A549 (cell line): ENCODE measurements around the gene CRYBA1. TPM values are rescaled to one million over a fixed set of nuclear protein-coding genes. Genes with fewer than 3 reads are reported as not detected.

ENCODE experiments used
- ATAC-seq, 2 experiments: fragments of 200-7000 bp in 1 of 2; fragments of >200 bp in 1 of 2; cut with Nextera tagmentation in 1 of 2; cut with Tn5 transposase in 1 of 2; 3 replicates each; pipeline versions ENCODE4 v1.8.0 to v1.9.1; 2018 to 2020; ENCODE audit warnings: mild to moderate bottlenecking in 1 of 2, moderate library complexity in 1 of 2
- CTCF ChIA-PET: fragments of 300-600 bp; sonication (Branson Sonifier 250); formaldehyde crosslinking; extraction: SDS; loops from one replicate; lab custom pipeline; 2021; ENCODE audit warnings: antibody characterized with exemption, inconsistent platforms; lab: Yijun Ruan, JAX
- POLR2A ChIA-PET: fragments of 350-600 bp; formaldehyde crosslinking; extraction: SDS; loops from one replicate; lab custom pipeline; 2021; ENCODE audit warnings: antibody characterized with exemption, inconsistent platforms; lab: Yijun Ruan, JAX
- DNase-seq, 2 experiments: peaks; one replicate each; pipeline versions ENCODE4 v3.0.0 to v3.0.0-alpha.2; 2011 to 2016; ENCODE audit warnings: low read depth in 1 of 2, low spot score in 1 of 2
- FAIRE-seq: peaks from 2 replicates; lab custom pipeline; 2011; peaks lifted over from hg19 to GRCh38; lab: Jason Lieb, UNC
- H3K27ac ChIP-seq, 2 experiments: fragments of >200 bp; sonication (Bioruptor Twin); formaldehyde crosslinking; 3 replicates each; pipeline ENCODE4 v1.5.1; 2016 to 2017
- H3K4me1 ChIP-seq: fragments of >200 bp; sonication (Bioruptor Twin); formaldehyde crosslinking; 3 replicates; pipeline ENCODE4 v1.6.1; 2016
- H3K4me2 ChIP-seq: fragments of >200 bp; sonication (Bioruptor Twin); formaldehyde crosslinking; 3 replicates; pipeline ENCODE4 v1.6.1; 2016
- H3K4me3 ChIP-seq: fragments of >200 bp; sonication (Bioruptor Twin); formaldehyde crosslinking; 3 replicates; pipeline ENCODE4 v1.5.1; 2016
- H3K9me3 ChIP-seq: fragments of >200 bp; sonication (Bioruptor Twin); formaldehyde crosslinking; 3 replicates; pipeline ENCODE4 v1.6.1; 2016
- BHLHE40 ChIP-seq: IDR thresholded peaks from 2 replicates; pipeline ENCODE4 v1.6.1; 2012; ENCODE audit warnings: low read depth, low read length, inconsistent platforms
- CBX8 ChIP-seq: fragments of 200-600 bp; sonication (generic); IDR thresholded peaks from 2 replicates; pipeline ENCODE4 v1.6.1; 2016
- CHD4 ChIP-seq: fragments of 200-600 bp; sonication (generic); IDR thresholded peaks from 2 replicates; pipeline ENCODE4 v1.6.1; 2016; ENCODE audit warnings: antibody characterized with exemption, mild to moderate bottlenecking, borderline replicate concordance
- EHF ChIP-seq: fragments of 250-450 bp; sonication (Bioruptor Pico); IDR thresholded peaks from 2 replicates; pipeline ENCODE4 v1.5.0; 2020; ENCODE audit warnings: mild to moderate bottlenecking
- EHMT2 ChIP-seq: fragments of 200-600 bp; sonication (generic); IDR thresholded peaks from 2 replicates; pipeline ENCODE4 v1.6.1; 2016; ENCODE audit warnings: antibody characterized with exemption, low read depth, mild to moderate bottlenecking, moderate library complexity
- EP300 ChIP-seq, 2 experiments: fragments of >200 bp; sonication (Bioruptor Twin); formaldehyde crosslinking; IDR thresholded peaks; 2 replicates in 1 of 2; 3 replicates in 1 of 2; pipeline ENCODE4 v1.6.1; 2016 to 2017
- FOSL2 ChIP-seq, 2 experiments: fragments of 450-650 bp in 1 of 2; fragments of >200 bp in 1 of 2; sonication (Bioruptor Twin) in 1 of 2; formaldehyde crosslinking; IDR thresholded peaks; 2 replicates each; pipeline versions ENCODE4 v1.5.0 to v1.6.1; 2016 to 2020; ENCODE audit warnings: mild to moderate bottlenecking in 1 of 2, moderate library complexity in 1 of 2
- FOXS1 ChIP-seq: fragments of 250-450 bp; sonication (Bioruptor Pico); IDR thresholded peaks from 2 replicates; pipeline ENCODE4 v1.5.0; 2020; ENCODE audit warnings: mild to moderate bottlenecking, moderate library complexity
- HDAC2 ChIP-seq: fragments of 200-600 bp; sonication (generic); IDR thresholded peaks from 2 replicates; pipeline ENCODE4 v1.6.1; 2016
- HEYL ChIP-seq: fragments of 250-450 bp; sonication (Bioruptor Pico); IDR thresholded peaks from 2 replicates; pipeline ENCODE4 v1.8.0; 2021; ENCODE audit warnings: mild to moderate bottlenecking, moderate library complexity
- HOXA7 ChIP-seq: fragments of 250-450 bp; sonication (Bioruptor Pico); IDR thresholded peaks from 2 replicates; pipeline ENCODE4 v1.5.0; 2020; ENCODE audit warnings: mild to moderate bottlenecking, moderate library complexity
- HOXB13 ChIP-seq: fragments of 250-450 bp; sonication (Bioruptor Pico); IDR thresholded peaks from 2 replicates; pipeline ENCODE4 v1.5.0; 2020; ENCODE audit warnings: low read depth, mild to moderate bottlenecking, moderate library complexity
- KDM1A ChIP-seq: fragments of 200-600 bp; sonication (generic); IDR thresholded peaks from 2 replicates; pipeline ENCODE4 v1.6.1; 2016; ENCODE audit warnings: low read depth, mild to moderate bottlenecking
- KDM5A ChIP-seq: fragments of 200-600 bp; sonication (generic); IDR thresholded peaks from 2 replicates; pipeline ENCODE4 v1.6.1; 2016; ENCODE audit warnings: antibody characterized with exemption, mild to moderate bottlenecking
- MAFK ChIP-seq: fragments of 450-650 bp; IDR thresholded peaks from 2 replicates; pipeline ENCODE4 v1.6.1; 2014; ENCODE audit not compliant: partially characterized antibody
- MAZ ChIP-seq: fragments of 150-350 bp; IDR thresholded peaks from 2 replicates; pipeline ENCODE4 v1.6.1; 2014; ENCODE audit warnings: antibody characterized with exemption, low read depth, low read length, borderline replicate concordance
- MYC ChIP-seq: IDR thresholded peaks from 2 replicates; pipeline ENCODE4 v1.6.1; 2012; ENCODE audit warnings: mild to moderate bottlenecking, inconsistent platforms, low read length, improper control_type of control experiment, borderline replicate concordance
- NPAS2 ChIP-seq: fragments of 250-450 bp; sonication (Bioruptor Pico); IDR thresholded peaks from 2 replicates; pipeline ENCODE4 v1.8.0; 2022; ENCODE audit warnings: mild to moderate bottlenecking, moderate library complexity, borderline replicate concordance
- NR3C1 ChIP-seq: fragments of >200 bp; sonication (Bioruptor Twin); formaldehyde crosslinking; IDR thresholded peaks from 3 replicates; pipeline ENCODE4 v1.6.1; 2017
- PHF8 ChIP-seq: fragments of 200-600 bp; sonication (generic); IDR thresholded peaks from 2 replicates; pipeline ENCODE4 v1.6.1; 2016; ENCODE audit warnings: low read depth, mild to moderate bottlenecking, antibody characterized with exemption, moderate library complexity, borderline replicate concordance
- POLR2A ChIP-seq: IDR thresholded peaks from 2 replicates; pipeline ENCODE4 v1.6.1; 2012; ENCODE audit warnings: mild to moderate bottlenecking, low read length
- POLR2AphosphoS2 ChIP-seq: conservative IDR thresholded peaks from 2 replicates; pipeline ENCODE4 v1.6.1; 2012; ENCODE audit warnings: low read length, improper control_type of control experiment, inconsistent platforms
- RAD21 ChIP-seq, 2 experiments: fragments of >200 bp in 1 of 2; sonication (Bioruptor Twin) in 1 of 2; formaldehyde crosslinking in 1 of 2; IDR thresholded peaks in 1 of 2; conservative IDR thresholded peaks in 1 of 2; 2 replicates in 1 of 2; 3 replicates in 1 of 2; pipeline ENCODE4 v1.6.1; 2012 to 2018; ENCODE audit warnings: inconsistent platforms in 1 of 2
- RCOR1 ChIP-seq: fragments of 150-350 bp; IDR thresholded peaks from 2 replicates; pipeline ENCODE4 v1.6.1; 2014; ENCODE audit warnings: antibody characterized with exemption, low read length, low read depth
- SMC3 ChIP-seq: fragments of >200 bp; sonication (Bioruptor Twin); formaldehyde crosslinking; IDR thresholded peaks from 3 replicates; pipeline ENCODE4 v1.6.1; 2018; ENCODE audit warnings: inconsistent platforms
- SREBF2 ChIP-seq: fragments of 450-650 bp; IDR thresholded peaks from 2 replicates; pipeline ENCODE4 v1.6.1; 2014; ENCODE audit warnings: mild to moderate bottlenecking, moderate library complexity
- TP53 ChIP-seq: fragments of 250-450 bp; sonication (Bioruptor Pico); IDR thresholded peaks from 2 replicates; pipeline ENCODE4 v1.5.0; 2021; ENCODE audit warnings: mild to moderate bottlenecking, moderate library complexity
- ZC3H11A ChIP-seq: fragments of 450-650 bp; IDR thresholded peaks from 2 replicates; pipeline ENCODE4 v1.6.1; 2014; ENCODE audit warnings: antibody characterized with exemption, mild to moderate bottlenecking
- ZFP36 ChIP-seq: fragments of 450-650 bp; IDR thresholded peaks from 2 replicates; pipeline ENCODE4 v1.6.1; 2014; ENCODE audit warnings: borderline replicate concordance; ENCODE audit not compliant: partially characterized antibody
- ZSCAN20 ChIP-seq: fragments of 250-450 bp; sonication (Bioruptor Pico); IDR thresholded peaks from 2 replicates; pipeline ENCODE4 v1.8.0; 2022; ENCODE audit warnings: mild to moderate bottlenecking, moderate library complexity
- WGBS: methylation state at CpG from one replicate; pipeline ENCODE4 v1.1.6; 2017; ENCODE audit errors: missing lambda C conversion rate; 5-methylcytosine and 5-hydroxymethylcytosine counted together
- polyA plus RNA-seq, 4 experiments: library from polyadenylated mRNA; depleted of rRNA in 3 of 4; stranded (reverse); fragments of >200 nt; fragmentation: RNase III in 1 of 4; extraction: RNeasy Plus Mini Kit Qiagen cat#74134 plus additional on column Dnase treatment in 1 of 4; gene quantifications; 2 replicates in 3 of 4; 3 replicates in 1 of 4; pipeline ENCODE4 v1.2.3, GENCODE V29; 2011 to 2017
- TF ChIP-seq, protein P1 (sequence below): fragments of >200 bp; sonication (Bioruptor Twin); formaldehyde crosslinking; IDR thresholded peaks from 3 replicates; pipeline ENCODE4 v1.5.1; 2016
- TF ChIP-seq, protein P2 (sequence below): fragments of 250-450 bp; sonication (Bioruptor Pico); IDR thresholded peaks from 2 replicates; pipeline ENCODE4 v1.5.0; 2021; ENCODE audit warnings: mild to moderate bottlenecking, moderate library complexity, borderline replicate concordance
- TF ChIP-seq, protein P3 (sequence below): fragments of 250-450 bp; sonication (Bioruptor Pico); IDR thresholded peaks from 2 replicates; pipeline ENCODE4 v1.5.0; 2020; ENCODE audit warnings: low read depth, mild to moderate bottlenecking, moderate library complexity
- TF ChIP-seq, protein P4 (sequence below): fragments of >200 bp; sonication (Bioruptor Twin); formaldehyde crosslinking; IDR thresholded peaks from 3 replicates; pipeline ENCODE4 v1.6.1; 2016

The CRYBA1 gene
- polyA plus RNA-seq, 2 of the 4 experiments (the other 2 are of a cell fraction) = 0.10 to 0.12 TPM

DNA sequence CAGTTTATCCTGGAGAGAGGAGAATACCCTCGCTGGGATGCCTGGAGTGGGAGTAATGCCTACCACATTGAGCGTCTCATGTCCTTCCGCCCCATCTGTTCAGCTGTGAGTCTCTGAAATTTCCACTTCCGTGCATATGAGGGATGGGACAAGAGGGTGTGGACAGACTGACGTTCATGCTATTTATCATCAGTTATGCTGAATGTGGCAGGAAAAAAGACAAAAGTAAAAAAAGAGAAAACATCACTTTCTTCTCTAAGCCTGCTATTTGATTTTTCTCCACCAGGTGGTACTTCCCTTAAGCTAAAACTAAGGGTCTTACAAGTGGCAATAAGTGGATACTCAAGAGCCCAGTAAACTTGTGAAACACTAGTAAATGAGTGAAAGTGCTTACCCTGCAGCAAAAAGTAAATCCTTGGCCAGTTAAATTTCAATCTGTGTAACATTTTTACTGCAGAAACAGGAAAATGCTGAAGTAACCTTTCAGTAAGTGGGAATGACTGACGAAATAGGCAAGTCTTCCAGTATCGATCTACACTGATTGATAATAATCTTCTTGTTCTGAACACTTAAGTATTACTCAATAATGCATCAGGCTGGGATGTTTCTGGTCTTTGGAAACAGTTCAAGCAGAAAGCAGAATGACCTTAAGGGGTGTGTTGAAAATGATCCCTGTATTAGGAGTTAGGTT is 5.6 kb downstream of the CRYBA1 start:
- H3K4me1 ChIP-seq = peaks cover 33% of the 10 kb centered on the region
- H3K4me3 ChIP-seq = no peak overlapping the region
- DNase-seq (peak; percentile 59 to 63), FAIRE-seq (peak; percentile 73), ATAC-seq (peak; percentile 58 to 60; a peak in 5 of 6 replicates)
- ChIA-PET CTCF (interaction anchor here (0.6 to 5.2 kb wide), 20 partner anchors 9 to 292 kb away, joined by 3 to 76 read pairs (median 4); partner anchors contain the start of gene MYO18A), POLR2A (interaction anchor here (0.6 to 0.9 kb wide), 3 partner anchors 9 to 42 kb away, joined by 3 to 4 read pairs (median 3); partner anchors contain the start of gene NUFIP2)
- H3K4me2 ChIP-seq = no peak overlapping the region
- H3K9me3 ChIP-seq = no peaks in the 10 kb centered on the region
- TF ChIP-seq ZFP36 (no peak), ZSCAN20 (no peak), HDAC2 (no peak), EHMT2 (no peak), SREBF2 (no peak), RCOR1 (no peak), HOXA7 (CRISPR knock-in tag) (peak; percentile 33; the same call in 1 of the 2 replicates), KDM1A (no peak), EP300 (IDR thresholded peaks at IDR 0.05) (no peak), CHD4 (no peak), EHF (CRISPR knock-in tag) (no peak), PHF8 (no peak), MAFK (peak; percentile 18), CBX8 (no peak), HEYL (CRISPR knock-in tag) (no peak), POLR2A (no peak), BHLHE40 (no peak), ZC3H11A (no peak), FOSL2 (IDR thresholded peaks at IDR 0.05) (no peak), FOSL2 (CRISPR knock-in tag; IDR thresholded peaks at IDR 0.05) (no peak), SMC3 (peak; percentile 31; the same call in 2 of the 3 replicates), MAZ (no peak), FOXS1 (CRISPR knock-in tag) (no peak), NR3C1 (no peak), KDM5A (no peak), RAD21 (conservative IDR thresholded peaks at IDR 0.05 in 1 of 2, IDR thresholded peaks at IDR 0.05 in 1 of 2) (peak; percentile 15 to 46; a peak in 2 of 5 replicates), TP53 (no peak), HOXB13 (CRISPR knock-in tag) (no peak), POLR2AphosphoS2 (no peak), NPAS2 (CRISPR knock-in tag) (no peak), MYC (0 out of 2 replicates have a peak, but pooled peaks have one; percentile 22)
- TF ChIP-seq, protein P1, sequence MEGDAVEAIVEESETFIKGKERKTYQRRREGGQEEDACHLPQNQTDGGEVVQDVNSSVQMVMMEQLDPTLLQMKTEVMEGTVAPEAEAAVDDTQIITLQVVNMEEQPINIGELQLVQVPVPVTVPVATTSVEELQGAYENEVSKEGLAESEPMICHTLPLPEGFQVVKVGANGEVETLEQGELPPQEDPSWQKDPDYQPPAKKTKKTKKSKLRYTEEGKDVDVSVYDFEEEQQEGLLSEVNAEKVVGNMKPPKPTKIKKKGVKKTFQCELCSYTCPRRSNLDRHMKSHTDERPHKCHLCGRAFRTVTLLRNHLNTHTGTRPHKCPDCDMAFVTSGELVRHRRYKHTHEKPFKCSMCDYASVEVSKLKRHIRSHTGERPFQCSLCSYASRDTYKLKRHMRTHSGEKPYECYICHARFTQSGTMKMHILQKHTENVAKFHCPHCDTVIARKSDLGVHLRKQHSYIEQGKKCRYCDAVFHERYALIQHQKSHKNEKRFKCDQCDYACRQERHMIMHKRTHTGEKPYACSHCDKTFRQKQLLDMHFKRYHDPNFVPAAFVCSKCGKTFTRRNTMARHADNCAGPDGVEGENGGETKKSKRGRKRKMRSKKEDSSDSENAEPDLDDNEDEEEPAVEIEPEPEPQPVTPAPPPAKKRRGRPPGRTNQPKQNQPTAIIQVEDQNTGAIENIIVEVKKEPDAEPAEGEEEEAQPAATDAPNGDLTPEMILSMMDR = peak; percentile 49
- TF ChIP-seq, protein P2, sequence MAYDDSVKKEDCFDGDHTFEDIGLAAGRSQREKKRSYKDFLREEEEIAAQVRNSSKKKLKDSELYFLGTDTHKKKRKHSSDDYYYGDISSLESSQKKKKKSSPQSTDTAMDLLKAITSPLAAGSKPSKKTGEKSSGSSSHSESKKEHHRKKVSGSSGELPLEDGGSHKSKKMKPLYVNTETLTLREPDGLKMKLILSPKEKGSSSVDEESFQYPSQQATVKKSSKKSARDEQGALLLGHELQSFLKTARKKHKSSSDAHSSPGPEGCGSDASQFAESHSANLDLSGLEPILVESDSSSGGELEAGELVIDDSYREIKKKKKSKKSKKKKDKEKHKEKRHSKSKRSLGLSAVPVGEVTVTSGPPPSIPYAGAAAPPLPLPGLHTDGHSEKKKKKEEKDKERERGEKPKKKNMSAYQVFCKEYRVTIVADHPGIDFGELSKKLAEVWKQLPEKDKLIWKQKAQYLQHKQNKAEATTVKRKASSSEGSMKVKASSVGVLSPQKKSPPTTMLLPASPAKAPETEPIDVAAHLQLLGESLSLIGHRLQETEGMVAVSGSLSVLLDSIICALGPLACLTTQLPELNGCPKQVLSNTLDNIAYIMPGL (CRISPR knock-in tag) = no peak
- TF ChIP-seq, protein P3, sequence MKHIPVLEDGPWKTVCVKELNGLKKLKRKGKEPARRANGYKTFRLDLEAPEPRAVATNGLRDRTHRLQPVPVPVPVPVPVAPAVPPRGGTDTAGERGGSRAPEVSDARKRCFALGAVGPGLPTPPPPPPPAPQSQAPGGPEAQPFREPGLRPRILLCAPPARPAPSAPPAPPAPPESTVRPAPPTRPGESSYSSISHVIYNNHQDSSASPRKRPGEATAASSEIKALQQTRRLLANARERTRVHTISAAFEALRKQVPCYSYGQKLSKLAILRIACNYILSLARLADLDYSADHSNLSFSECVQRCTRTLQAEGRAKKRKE = no peak
- TF ChIP-seq, protein P4, sequence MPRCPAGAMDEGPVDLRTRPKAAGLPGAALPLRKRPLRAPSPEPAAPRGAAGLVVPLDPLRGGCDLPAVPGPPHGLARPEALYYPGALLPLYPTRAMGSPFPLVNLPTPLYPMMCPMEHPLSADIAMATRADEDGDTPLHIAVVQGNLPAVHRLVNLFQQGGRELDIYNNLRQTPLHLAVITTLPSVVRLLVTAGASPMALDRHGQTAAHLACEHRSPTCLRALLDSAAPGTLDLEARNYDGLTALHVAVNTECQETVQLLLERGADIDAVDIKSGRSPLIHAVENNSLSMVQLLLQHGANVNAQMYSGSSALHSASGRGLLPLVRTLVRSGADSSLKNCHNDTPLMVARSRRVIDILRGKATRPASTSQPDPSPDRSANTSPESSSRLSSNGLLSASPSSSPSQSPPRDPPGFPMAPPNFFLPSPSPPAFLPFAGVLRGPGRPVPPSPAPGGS = no peak
- WGBS = 71% methylated on average over 7 of the region's 7 CpGs
- H3K27ac ChIP-seq = no peak overlapping the region; a peak in 1 of 6 replicates
